OCI-M2 (cell line): Measurements from ENCODE around the gene MYL5.
"Not testable (repeated sequence)": the region's sequence is repeated elsewhere in the genome, so short reads cannot be mapped to it uniquely, and the experiment has no call there.

Source experiments
- DNase-seq: peaks from one replicate; lab custom pipeline; 2025; ENCODE audit not compliant: unreplicated experiment; lab: John Stamatoyannopoulos, UW

MYL5 gene

DNA sequence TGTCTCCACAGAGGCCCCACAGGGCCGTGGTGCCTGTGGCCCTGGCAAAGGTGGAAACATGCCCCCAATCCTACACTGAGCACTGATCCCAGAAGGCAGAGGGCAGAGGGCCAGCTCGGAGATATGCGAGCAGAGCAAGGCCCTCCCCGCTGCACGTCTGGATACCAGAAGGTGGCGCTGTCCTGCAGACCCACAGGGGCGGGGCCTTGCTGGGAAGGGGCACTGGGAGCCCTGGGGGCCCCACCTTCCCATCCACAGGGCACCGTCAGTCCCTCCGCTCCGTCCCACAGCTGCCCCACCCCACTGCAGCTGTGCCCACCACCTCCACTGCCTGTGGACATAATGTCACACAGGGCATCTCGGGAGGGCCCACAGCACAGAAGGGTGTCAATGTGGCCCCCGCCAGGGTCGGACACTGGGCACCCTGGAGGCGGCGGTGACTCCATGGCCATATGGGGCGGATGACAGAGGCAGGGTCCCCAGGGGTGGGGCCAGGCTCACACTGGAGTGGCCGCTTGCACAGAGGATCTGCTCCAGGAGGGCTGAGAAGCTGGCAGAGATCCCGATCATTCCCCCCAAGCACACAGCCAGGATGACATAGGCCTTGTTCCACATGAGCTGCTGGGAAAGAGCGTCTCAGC is 9.8 kb downstream of the MYL5 start:
- DNase-seq = no peak

- DNase-seq = no peak
Observed at GRCh38 chr4:684623-685327, 10.4 kb downstream of the MYL5 start.

DNA sequence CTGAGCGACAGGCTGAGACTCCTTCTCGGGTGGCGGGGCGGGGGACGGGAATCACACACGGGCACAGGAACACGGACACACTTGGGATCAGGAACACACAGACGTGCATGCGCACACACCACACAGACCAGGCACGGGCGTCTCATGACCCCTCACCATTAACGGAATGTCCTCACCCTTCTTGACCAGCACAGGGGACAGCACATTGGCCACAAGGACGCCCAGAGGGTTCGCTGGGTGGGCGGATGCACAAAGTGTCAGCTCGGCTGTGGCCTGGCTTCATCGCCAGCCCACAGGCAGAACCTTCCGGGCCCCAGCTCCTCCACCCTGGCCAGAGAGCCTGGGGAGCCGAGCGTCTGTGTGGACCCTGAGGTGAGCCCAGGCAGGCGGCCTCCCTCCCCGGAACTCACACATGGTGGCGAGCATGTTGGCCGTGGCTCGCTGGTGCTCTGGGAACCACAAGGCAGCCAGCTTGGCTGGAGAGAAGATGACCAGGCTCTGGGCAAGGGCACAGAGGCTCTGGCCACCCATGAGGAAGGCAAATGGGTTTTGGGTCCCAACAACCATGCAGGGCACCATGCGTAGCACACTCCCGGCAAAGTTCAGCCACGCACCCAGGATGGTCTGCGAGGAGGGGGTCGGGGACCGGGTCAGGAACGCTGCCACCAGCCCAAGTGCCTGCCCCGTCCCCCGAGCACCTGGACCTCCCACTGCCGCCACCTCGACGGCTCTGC is 11.5 kb downstream of the MYL5 start:
- no peak for DNase-seq

GRCh38 chr4:686413-687040 is 12.2 kb downstream of the MYL5 start:
- DNase-seq = no peak

DNA sequence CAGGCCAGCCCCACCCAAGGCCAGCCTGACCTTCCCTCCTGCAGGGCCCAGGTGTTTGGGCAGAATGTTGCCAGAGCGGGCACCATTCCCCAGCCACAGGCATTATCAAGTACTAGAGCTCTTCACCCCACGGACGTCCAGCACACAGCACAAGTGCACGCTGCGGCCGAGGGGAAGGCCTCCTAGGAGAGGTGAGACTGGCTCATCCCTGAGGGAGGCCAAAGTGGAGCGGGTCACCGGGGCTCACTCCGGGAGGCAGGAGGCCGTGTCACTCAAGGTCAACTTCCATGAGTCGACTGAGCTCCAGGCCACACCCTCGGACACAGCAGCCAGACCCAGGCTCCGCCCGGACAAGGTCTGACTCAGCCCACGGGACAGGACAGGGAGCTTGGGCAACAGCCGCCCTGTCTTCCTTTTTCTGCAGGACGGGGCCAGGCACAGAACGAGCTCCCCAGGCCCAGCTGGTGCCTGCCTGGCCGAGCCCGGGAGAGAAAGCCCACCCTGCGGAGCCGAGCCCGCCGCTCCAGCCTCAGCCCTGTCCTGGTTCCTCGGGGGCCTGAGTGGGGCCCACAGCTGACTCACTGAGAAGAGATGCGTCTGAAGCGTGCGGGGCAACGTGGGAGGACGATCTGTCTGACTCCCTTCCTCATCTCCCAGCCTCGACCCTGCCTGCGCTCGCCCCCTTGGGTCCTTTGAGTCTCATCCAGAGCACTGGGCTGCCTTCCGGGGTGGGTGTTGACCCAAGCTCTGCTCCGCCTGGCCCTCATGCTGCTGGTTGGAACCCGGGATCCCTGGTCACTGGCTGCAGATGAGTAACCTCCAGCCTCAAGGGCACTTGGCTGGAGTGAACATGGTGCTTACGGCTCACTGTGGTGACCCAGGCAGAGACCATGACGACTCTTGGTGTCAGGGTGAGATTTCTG is 13.0 kb downstream of the MYL5 start:
- DNase-seq = no peak

- no peak for DNase-seq
Observed at GRCh38 chr4:687971-688853, 13.9 kb downstream of the MYL5 start.

GRCh38 chr4:688854-689681 is 14.7 kb downstream of the MYL5 start, which contains the start of gene SLC49A3:
SLC49A3 (minus strand) TSS chr4:689151; CDS start chr4:689127, 24 bp downstream.
- DNase-seq = no peak

DNA sequence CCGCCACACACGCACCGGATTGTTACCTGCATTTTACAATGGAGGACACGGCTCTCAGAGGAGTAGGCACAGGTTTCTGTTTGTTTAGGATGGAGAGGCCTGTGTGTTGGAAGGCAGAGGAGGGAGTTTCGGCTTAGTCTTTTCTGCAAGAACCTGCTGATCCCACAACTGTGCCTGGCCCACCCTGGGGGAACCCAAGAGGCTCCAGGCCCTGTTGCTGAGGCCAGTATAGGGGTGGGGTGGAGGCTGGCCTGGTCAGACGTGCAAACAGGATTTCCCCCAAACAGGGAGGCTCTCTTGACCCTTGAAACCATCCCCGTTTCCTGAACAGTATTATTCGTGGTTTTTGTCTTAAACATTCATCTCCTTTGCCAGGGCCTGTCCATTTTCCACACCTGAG is 15.4 kb downstream of the MYL5 start:
- no peak for DNase-seq

DNA sequence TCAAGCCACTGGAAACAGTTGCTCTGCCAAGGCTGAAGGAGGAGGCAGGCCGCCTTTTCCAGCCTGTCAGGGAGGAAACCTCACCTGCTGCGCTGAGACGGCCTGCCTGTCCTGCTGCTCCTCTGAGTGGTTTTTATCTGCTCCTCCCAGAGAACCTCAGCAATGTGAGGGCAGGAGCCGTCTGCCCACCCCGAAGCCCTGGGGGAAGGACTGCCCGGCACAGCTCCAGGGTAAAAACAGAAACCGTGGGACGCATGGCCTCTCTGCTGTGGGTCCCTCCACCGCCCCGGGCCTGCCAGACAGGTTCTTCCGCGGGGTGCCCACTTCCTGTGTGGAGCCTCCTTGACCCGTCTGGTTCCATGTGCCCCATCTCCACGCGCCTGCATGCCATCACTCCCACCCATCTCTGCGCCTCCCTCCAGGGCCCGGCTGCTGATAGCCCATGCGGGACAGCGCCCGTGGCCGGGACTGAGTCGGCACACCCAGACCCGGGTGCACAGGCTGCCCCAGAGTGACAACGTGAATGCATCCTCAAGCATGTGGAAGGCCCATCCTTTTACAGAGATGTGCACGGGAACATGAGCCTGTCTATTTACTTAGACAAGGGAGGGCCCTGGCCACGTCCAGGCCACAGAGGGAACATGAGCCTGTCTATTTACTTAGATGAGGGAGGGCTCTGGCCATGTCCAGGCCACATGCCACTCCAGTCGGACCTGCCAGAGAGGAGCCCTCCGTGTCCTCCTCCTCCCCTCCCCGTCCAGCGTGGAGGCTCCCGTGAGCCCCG is 18.6 kb downstream of the MYL5 start:
- no peak for DNase-seq

DNA sequence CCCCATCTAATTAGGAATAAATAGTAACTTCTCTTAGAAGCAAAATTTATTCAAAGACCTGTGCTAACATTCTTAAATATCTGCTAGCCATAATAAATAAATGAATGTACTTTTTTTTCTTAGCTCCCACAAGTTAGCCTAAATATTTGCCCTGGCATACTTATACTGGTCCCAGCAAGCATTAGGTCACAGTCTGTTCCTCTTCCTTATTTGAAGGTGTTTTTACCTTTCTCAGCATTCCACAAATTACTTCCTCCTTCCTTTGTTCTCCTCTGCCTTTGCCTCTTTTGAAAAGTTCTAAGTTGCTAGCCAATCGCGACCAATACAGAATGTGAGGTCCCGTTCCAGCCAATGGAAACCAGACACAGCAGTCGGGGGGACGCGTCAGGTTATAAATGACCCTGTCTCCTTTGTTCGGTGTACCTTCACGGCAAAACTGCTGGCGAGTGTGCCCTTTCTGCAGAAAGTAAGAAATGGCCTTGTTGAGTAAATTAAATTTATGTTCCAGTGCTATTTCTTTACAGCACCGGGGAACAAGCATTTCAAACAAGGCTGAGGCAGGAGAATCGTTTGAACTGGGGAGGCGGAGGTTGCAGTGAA is 20.1 kb downstream of the MYL5 start:
- DNase-seq = not testable (repeated sequence)

DNA sequence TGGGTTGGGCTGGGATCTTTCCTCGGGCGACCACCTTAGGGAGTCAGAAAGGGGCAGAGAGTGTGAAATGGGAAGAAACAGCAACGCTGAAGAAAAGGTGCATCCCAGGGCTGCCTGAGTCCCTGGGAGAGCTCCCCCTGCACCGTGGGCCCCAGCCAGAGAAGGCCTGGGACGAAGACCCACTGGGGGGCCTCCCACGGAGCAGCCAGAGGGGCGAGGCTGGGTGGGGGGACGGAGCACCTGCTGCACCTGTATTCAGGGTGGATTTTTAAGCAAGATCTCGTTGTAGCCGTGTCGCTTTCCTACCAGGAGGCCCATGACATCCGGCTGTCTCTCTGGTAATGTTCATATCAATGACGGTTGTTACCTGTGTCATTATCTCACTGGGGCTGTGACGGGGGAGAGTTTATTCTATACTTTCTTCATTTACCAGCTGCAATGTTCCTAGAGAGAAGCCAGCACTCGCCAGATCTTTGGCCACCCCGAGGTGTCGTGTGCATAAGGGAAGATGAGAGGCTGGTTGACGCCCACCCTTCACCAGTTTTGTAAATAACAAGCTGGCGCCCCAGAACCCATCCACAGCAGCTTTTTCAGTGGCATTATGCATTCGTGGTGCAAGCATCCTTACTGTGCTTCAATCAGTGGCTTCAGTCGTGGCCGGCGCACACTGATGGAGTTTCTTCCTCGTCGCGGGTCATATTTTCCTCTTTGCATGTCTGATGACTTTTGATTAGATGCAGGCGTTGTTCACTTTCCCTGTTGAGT is 25.7 kb downstream of the MYL5 start:
- DNase-seq = no peak

GRCh38 chr4:700587-701264 is 26.4 kb downstream of the MYL5 start:
- DNase-seq = no peak

DNA sequence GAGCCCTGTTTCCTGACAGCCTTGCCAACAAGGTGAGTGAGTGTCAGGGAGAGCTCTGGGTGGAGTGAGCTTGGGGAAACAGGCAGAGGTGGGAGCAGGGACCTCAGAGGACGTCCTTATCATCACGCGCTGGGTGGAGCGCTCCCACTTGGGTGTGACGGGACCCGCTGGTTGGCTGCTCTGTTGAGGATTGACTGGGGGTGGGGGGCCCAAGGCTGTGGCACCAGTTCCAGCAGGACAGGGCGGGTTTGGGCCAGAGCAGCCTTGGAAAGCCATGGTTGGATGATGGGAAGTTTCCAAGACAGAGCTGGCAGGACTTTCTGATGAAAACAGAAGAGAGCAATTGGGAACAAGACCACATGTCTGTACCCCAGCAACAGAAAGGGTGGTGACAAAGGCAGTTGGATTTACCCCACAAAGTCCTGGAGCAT is 28.3 kb downstream of the MYL5 start:
- DNase-seq = no peak

- no peak for DNase-seq
Observed at GRCh38 chr4:703336-704197, 29.2 kb downstream of the MYL5 start.

GRCh38 chr4:704198-704891 is 30.0 kb downstream of the MYL5 start:
- no peak for DNase-seq
